RPMI8226 (cell line): Measurements from ENCODE around the gene SLC17A9.

Source experiments
- DNase-seq: peaks from one replicate; pipeline ENCODE4 v3.0.0-alpha.2; 2015

SLC17A9 gene

DNA sequence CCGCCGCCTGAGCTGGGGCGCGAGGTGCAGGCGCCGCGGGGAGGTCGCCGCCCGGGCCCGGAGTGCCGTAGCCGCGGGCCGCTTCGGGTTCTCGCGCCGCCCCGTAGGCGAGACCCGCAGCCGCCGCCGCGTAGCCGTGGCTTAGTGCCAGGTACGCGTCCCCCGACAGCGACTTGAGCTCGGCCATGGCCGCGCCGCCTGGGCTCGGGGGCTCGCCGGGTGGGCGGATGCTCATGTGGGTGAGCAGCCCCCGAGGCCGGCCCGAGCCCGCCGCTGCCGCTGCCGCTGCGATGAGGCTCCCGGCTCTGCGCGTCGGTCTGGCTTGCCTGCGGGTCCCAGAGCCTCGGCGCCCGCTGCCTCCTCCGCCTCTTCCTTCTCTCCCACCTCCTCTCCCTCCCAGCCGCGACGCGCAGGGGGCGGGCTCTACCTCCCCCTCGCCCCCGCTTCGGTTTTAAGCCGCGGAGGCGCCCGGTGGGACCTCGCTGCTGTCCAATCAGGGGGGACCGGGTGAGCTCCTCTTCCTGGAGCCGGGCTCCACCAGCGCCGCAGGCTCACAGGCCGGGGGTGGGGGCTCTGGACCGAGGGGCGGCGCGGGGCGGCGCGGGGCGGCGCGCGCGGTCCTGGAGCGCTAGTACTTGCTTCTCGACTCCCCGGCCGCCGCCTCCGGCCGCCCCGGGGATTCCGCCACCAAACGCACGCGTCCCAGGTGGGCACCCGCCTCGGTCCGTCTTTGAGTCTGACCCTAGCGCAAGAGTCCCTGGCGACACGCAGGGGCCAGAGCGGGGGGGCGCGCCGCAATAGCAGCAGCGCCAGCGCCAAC is 54.2 kb downstream of the SLC17A9 start, which contains the start of gene BHLHE23:
Gene BHLHE23 (minus strand): TSS at position 425 of the 820 bp plus-strand sequence. CDS start 190 bp downstream, at position 235.
- DNase-seq = no peak

DNA sequence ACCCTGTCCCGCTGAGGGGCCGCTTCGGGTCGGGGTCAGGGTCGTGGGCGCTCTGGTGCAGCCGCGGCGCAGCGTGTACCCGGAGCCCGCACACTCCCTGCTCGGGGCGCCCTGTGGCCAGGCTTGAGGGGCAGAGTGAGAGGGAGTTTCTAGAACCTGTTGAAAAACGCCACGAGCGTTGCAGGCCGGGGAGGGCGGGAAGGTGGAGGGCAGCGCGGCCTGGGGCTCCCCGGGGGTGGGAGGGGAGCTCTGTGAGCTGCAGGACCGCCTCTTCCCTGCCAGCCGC is 54.8 kb downstream of the SLC17A9 start:
- DNase-seq = no peak

GRCh38 chr20:63007646-63008488 is 55.4 kb downstream of the SLC17A9 start:
- no peak for DNase-seq

GRCh38 chr20:63008541-63009044 is 56.1 kb downstream of the SLC17A9 start:
- no peak for DNase-seq

- peak; percentile 91 for DNase-seq
These were observed 56.8 kb downstream of the SLC17A9 start for GRCh38 chr20:63009045-63009961.

DNA sequence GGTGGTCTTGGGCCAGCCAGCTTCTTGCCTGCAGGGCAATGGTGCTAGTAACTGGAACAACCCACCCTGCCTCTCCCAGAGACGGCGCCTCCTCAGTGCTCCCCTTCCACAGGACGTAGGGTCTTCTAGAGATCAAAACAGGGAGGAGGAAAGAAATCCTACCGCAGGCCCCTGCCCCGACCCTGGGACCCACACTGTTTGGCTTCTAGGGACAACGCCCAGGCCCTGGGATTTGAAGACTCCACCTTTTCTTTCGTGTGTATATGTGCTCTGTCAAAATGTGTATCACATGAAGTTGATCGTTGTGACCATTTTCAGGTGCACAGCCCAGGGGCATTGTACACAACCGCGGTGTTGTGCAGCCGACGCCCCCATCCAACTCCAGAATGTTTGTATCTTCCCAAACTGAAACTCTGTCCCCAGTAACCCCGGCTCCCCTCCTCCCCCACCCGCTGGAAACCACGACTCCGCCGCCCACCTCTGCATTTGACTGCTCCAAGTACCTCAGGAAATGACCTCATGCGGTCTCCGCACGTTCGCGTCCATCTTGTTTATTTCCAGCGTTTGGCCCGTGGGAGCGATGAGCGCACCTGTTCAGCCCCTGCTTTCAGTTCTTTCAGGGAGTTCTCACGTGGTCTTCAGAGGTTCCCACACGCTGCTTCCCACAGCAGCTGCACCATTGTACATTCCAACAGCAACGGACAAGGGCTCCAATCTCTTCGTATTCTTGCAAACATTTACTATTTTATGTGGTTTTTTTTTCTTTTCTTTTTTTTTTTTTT is 57.7 kb downstream of the SLC17A9 start:
- DNase-seq = peak; percentile 94

DNA sequence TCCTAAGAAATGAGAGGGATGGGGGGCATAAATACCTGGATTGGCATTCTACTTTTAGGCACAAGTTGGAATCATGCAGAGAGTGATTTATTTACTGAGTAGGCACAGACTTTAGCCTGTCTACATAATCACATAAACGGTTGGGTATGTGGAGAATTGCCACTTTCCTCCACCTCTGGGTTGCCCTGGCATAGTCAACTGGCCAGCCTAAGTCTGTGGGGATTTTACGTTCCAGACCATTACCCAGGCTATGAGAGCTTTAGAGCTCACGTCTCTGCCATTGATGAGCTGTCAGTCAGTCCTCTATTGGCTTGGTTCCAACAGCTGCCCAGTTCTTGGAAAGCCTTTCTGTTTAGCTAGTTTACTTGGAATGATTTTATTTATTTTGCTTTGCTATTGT is 59.3 kb downstream of the SLC17A9 start:
- no peak for DNase-seq

- no peak for DNase-seq
These were observed 60.7 kb downstream of the SLC17A9 start for GRCh38 chr20:63013207-63013606.

- DNase-seq = no peak
These were observed 61.8 kb downstream of the SLC17A9 start for GRCh38 chr20:63014287-63014686.

DNA sequence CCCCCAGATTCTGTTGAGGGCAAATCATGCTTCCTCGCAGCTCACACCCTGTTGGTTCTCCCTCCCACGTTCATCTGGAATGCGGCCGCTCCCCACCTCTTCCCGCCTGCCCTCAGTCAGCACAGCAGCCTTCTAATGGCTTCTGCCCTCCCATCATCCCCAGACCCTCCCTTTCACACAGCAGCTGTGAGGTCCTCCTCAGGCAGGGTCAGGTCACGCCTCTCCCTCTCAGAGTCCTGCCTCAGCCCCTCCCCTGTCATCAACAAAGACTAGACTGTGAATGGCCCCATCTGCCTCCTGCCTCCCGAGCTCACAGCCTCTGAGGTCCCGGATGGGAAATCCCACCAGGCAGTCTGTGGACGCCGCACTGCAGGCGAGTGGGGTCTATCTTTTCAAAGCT is 62.2 kb downstream of the SLC17A9 start:
- no peak for DNase-seq

DNA sequence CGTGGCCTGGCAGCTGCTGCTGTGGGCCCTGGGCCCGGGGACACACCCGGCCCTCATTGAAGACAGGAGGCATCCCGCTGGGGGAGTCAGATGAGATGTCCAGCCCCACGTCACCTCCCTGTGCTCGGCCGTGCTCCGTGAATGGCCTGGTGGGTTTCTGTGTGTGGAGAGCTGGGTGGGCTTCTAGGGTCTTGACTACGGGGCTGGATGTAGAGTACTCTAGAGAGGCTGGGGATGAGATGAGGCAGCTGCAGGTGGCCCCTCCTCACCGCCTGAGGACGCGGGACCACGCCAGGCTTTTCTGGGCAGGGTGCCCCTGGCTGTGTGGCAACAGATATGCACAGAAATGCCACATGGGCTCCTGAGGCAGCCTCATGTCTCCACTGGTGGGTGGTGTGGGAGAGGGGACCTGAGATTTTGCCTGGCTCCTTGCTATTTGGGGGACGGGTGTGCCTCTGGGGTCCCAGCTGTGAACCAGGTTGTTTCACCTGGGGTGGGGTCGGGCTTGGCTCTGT is 62.7 kb downstream of the SLC17A9 start:
- no peak for DNase-seq

- no peak for DNase-seq
These were observed 63.3 kb downstream of the SLC17A9 start for GRCh38 chr20:63015662-63016361.

- no peak for DNase-seq
These were observed 64.1 kb downstream of the SLC17A9 start for GRCh38 chr20:63016514-63017075.

- no peak for DNase-seq
These were observed 64.7 kb downstream of the SLC17A9 start for GRCh38 chr20:63017076-63017825.

- DNase-seq = no peak
These were observed 65.4 kb downstream of the SLC17A9 start for GRCh38 chr20:63017826-63018411.
